ENCODE results near the gene CHN1.

GRCh38 chr2:174791020-174791419 lies 214.2 kb downstream of the CHN1 start:
- TF ChIP-seq CTCF (IDR thresholded peaks at IDR 0.05) = no peak
- no peak for TF ChIP-seq POLR2A (IDR thresholded peaks at IDR 0.05)

Data from esophagus squamous epithelium (tissue), 4 donors.